Peyer's patch (tissue), 4 donors: ENCODE measurements around the gene KANSL3. TPM values are rescaled to one million over a fixed set of nuclear protein-coding genes. Genes with fewer than 3 reads are reported as not detected.

Experiments used
- DNase-seq, 3 donors: peaks; one replicate each; pipeline ENCODE4 v3.0.0-alpha.2; 2017 to 2019
- H3K27ac ChIP-seq, 4 donors: fragments of 200-600 bp; sonication (generic); one replicate each; pipeline ENCODE4 v1.5.1; 2016 to 2019
- H3K27me3 ChIP-seq, 2 donors: fragments of 200-600 bp; sonication (generic); one replicate each; pipeline ENCODE4 v1.5.1; 2019
- H3K36me3 ChIP-seq, 3 donors: fragments of 200-600 bp; sonication (generic); one replicate each; pipeline ENCODE4 v1.5.1; 2016 to 2019
- H3K4me1 ChIP-seq, 4 donors: fragments of 200-600 bp; sonication (generic); one replicate each; pipeline ENCODE4 v1.5.1; 2016 to 2019
- H3K4me3 ChIP-seq, 4 donors: fragments of 200-600 bp; sonication (generic); 1 replicate in 3 of 4; 2 replicates in 1 of 4; pipeline ENCODE4 v1.5.1; 2016 to 2019; ENCODE audit warnings: mild to moderate bottlenecking in 1 of 4
- H3K9me3 ChIP-seq, 4 donors: fragments of 200-600 bp; sonication (generic); one replicate each; pipeline ENCODE4 v1.5.1; 2016 to 2019; ENCODE audit warnings: mild to moderate bottlenecking in 1 of 4
- POLR2A ChIP-seq, 2 donors: fragments of 450-650 bp; IDR thresholded peaks; one replicate each; pipeline ENCODE4 v1.5.1; 2017; ENCODE audit warnings: antibody characterized with exemption in 2 of 2, mild to moderate bottlenecking in 2 of 2, moderate library complexity in 2 of 2
- total RNA-seq, 4 donors: library from RNA; depleted of rRNA; stranded (reverse); fragments of >200 nt; gene quantifications; one replicate each; pipeline ENCODE4 v1.1.0, GENCODE V29; 2016
- TF ChIP-seq, protein P1 (sequence below), 6 experiments: fragments of 450-650 bp in 4 of 6; fragments of 200-600 bp in 2 of 6; sonication (generic) in 1 of 6; IDR thresholded peaks; one replicate each; pipeline ENCODE4 v1.5.1; 2017 to 2019; ENCODE audit warnings: antibody characterized with exemption in 6 of 6, mild to moderate bottlenecking in 3 of 6, moderate library complexity in 1 of 6

The KANSL3 gene
- total RNA-seq, 4 donors from 2014 or later = 31.5 to 69.2 (median 59.6) TPM

GRCh38 chr2:96683972-96684820 lies 46.1 kb upstream of the KANSL3 start:
- Histone ChIP-seq H3K9me3 (no peaks in the 10 kb centered on the region), H3K27ac (no peak overlapping the region), H3K4me3 (no peak overlapping the region), H3K36me3 (no peaks in the 10 kb centered on the region), H3K4me1 (no peaks in the 10 kb centered on the region), H3K27me3 (no peaks in the 10 kb centered on the region)
- TF ChIP-seq, protein P1, sequence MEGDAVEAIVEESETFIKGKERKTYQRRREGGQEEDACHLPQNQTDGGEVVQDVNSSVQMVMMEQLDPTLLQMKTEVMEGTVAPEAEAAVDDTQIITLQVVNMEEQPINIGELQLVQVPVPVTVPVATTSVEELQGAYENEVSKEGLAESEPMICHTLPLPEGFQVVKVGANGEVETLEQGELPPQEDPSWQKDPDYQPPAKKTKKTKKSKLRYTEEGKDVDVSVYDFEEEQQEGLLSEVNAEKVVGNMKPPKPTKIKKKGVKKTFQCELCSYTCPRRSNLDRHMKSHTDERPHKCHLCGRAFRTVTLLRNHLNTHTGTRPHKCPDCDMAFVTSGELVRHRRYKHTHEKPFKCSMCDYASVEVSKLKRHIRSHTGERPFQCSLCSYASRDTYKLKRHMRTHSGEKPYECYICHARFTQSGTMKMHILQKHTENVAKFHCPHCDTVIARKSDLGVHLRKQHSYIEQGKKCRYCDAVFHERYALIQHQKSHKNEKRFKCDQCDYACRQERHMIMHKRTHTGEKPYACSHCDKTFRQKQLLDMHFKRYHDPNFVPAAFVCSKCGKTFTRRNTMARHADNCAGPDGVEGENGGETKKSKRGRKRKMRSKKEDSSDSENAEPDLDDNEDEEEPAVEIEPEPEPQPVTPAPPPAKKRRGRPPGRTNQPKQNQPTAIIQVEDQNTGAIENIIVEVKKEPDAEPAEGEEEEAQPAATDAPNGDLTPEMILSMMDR (IDR thresholded peaks at IDR 0.05) = no peak
- no peak for TF ChIP-seq POLR2A (IDR thresholded peaks at IDR 0.05)
- peak in 1 of 3 donors; percentile 38 for DNase-seq

DNA sequence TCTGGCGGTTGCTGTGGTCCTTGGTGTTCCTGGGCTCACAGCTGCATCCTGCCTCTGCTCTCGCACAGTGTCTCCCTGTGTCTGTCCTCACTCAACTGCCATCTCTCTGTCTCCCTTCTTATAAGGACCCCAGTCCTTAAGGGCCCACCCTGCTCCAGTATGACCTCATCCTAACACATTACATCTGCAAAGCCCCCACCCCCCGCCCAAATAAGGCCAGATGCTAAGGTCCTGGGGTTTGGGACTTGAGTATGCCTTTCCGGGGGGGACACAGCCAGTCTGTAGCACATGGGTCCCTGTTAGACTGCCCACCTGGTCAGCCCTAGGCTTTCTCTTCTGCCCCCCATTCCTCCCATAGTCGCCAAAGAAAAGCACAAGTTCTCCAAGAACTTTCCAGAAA lies 45.2 kb upstream of the KANSL3 start:
- DNase-seq = peak in 1 of 3 donors; percentile 15
- no peaks in the 10 kb centered on the region for H3K36me3 ChIP-seq
- no peak overlapping the region for H3K4me3 ChIP-seq
- TF ChIP-seq POLR2A (IDR thresholded peaks at IDR 0.05) = no peak
- TF ChIP-seq, protein P1 (IDR thresholded peaks at IDR 0.05) = no peak
- no peak overlapping the region for H3K27ac ChIP-seq
- no peaks in the 10 kb centered on the region for H3K9me3 ChIP-seq
- no peaks in the 10 kb centered on the region for H3K4me1 ChIP-seq
- H3K27me3 ChIP-seq = no peaks in the 10 kb centered on the region

GRCh38 chr2:96681540-96681939 lies 43.4 kb upstream of the KANSL3 start:
- Histone ChIP-seq H3K27me3 (no peaks in the 10 kb centered on the region), H3K9me3 (no peaks in the 10 kb centered on the region), H3K4me3 (no peak overlapping the region), H3K27ac (no peak overlapping the region), H3K4me1 (no peaks in the 10 kb centered on the region), H3K36me3 (no peaks in the 10 kb centered on the region)
- no peak for DNase-seq
- TF ChIP-seq POLR2A (IDR thresholded peaks at IDR 0.05) = no peak
- TF ChIP-seq, protein P1 (IDR thresholded peaks at IDR 0.05) = no peak

DNA sequence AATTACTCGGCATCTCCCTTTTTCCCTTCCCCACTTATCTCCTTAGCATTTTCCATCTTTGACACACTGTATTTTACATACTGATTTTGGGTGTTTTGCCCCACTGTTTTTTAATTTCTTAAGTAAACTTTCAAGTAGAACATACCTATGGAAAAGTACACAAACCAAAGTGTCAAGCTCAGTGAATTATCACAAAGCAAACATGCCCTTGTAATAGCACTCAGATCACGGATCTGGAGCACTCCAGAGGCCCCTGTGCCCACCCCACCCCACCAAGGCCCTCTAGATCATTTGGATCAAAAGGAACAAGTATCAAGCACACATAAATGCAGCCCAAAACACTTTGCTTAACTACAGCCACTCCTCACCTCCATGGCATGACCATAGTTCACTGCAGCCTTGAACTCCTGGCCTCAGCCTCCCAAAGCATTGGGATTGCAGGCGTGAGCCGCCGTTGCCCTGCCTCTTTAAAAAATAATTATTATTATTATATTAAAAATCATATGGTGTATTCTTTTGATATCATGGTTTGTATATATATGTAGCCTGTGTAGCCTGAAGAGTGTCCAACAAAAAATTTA lies 42.5 kb upstream of the KANSL3 start:
- Histone ChIP-seq H3K4me3 (no peak overlapping the region), H3K27ac (no peak overlapping the region), H3K4me1 (no peaks in the 10 kb centered on the region), H3K27me3 (no peaks in the 10 kb centered on the region), H3K36me3 (no peaks in the 10 kb centered on the region), H3K9me3 (no peaks in the 10 kb centered on the region)
- TF ChIP-seq, protein P1 (IDR thresholded peaks at IDR 0.05) = no peak
- no peak for TF ChIP-seq POLR2A (IDR thresholded peaks at IDR 0.05)
- DNase-seq = peak in 1 of 3 donors; percentile 23

GRCh38 chr2:96679848-96680247 lies 41.7 kb upstream of the KANSL3 start:
- no peaks in the 10 kb centered on the region for H3K4me1 ChIP-seq
- no peak for DNase-seq

More at GRCh38 chr2:96679848-96680247, 41.7 kb upstream of the KANSL3 start:
- Histone ChIP-seq H3K36me3 (no peaks in the 10 kb centered on the region), H3K27me3 (no peaks in the 10 kb centered on the region), H3K9me3 (no peaks in the 10 kb centered on the region), H3K27ac (no peak overlapping the region), H3K4me3 (no peak overlapping the region)
- TF ChIP-seq, protein P1 (IDR thresholded peaks at IDR 0.05) = no peak
- TF ChIP-seq POLR2A (IDR thresholded peaks at IDR 0.05) = no peak
